Spleen (tissue), 11 donors: ENCODE data around the gene B3GALNT1. TPM values are rescaled to one million over a fixed set of nuclear protein-coding genes. Genes with fewer than 3 reads are reported as not detected.

Experiments
- DNase-seq: peaks from one replicate; pipeline ENCODE4 v3.0.0-alpha.2; 2020
- H3K27ac ChIP-seq, 8 donors: fragments of 200-600 bp; sonication (generic) in 7 of 8; 1 replicate in 4 of 8; 2 replicates in 4 of 8; pipeline versions ENCODE4 v1.5.0 to v1.8.0; 2016 to 2021; ENCODE audit warnings: inconsistent platforms in 4 of 8, mild to moderate bottlenecking in 4 of 8, moderate library complexity in 1 of 8
- H3K27me3 ChIP-seq, 7 donors: fragments of 200-600 bp; sonication (generic) in 6 of 7; replicated peaks in 1 of 7; 1 replicate in 4 of 7; 2 replicates in 3 of 7; pipeline versions ENCODE4 v1.5.0 to v1.8.0; 2016 to 2021; ENCODE audit warnings: inconsistent platforms in 3 of 7, mild to moderate bottlenecking in 1 of 7
- H3K36me3 ChIP-seq, 6 donors: fragments of 200-600 bp; sonication (generic) in 5 of 6; 1 replicate in 4 of 6; 2 replicates in 2 of 6; pipeline versions ENCODE4 v1.5.0 to v1.8.0; 2016 to 2021; ENCODE audit warnings: inconsistent platforms in 2 of 6
- H3K4me1 ChIP-seq, 6 donors: fragments of 200-600 bp; sonication (generic) in 5 of 6; 1 replicate in 3 of 6; 2 replicates in 3 of 6; pipeline versions ENCODE4 v1.5.0 to v1.8.0; 2016 to 2021; ENCODE audit warnings: inconsistent platforms in 3 of 6
- H3K4me3 ChIP-seq, 8 donors: fragments of 200-600 bp; sonication (generic) in 7 of 8; 1 replicate in 4 of 8; 2 replicates in 4 of 8; pipeline versions ENCODE4 v1.5.0 to v1.8.0; 2016 to 2021; ENCODE audit warnings: inconsistent platforms in 4 of 8, mild to moderate bottlenecking in 4 of 8, moderate library complexity in 2 of 8
- H3K9me3 ChIP-seq, 8 donors: fragments of 200-600 bp; sonication (generic) in 7 of 8; 1 replicate in 4 of 8; 2 replicates in 4 of 8; pipeline versions ENCODE4 v1.5.0 to v1.8.0; 2016 to 2021; ENCODE audit warnings: inconsistent platforms in 4 of 8
- POLR2A ChIP-seq, 3 donors: fragments of 450-650 bp; IDR thresholded peaks; one replicate each; pipeline ENCODE4 v1.5.1; 2017; ENCODE audit warnings: antibody characterized with exemption in 3 of 3, mild to moderate bottlenecking in 1 of 3
- POLR2AphosphoS5 ChIP-seq, 3 donors: sonication (generic); formaldehyde crosslinking; IDR thresholded peaks; one replicate each; pipeline ENCODE4 v1.5.1; 2017; ENCODE audit warnings: antibody characterized with exemption in 3 of 3
- WGBS, 5 donors: extraction: QIAGEN DNeasy Blood & Tissue Kit in 3 of 5; methylation state at CpG; one replicate each; pipeline versions ENCODE4 v1.1.5 to v1.1.7; 2013 to 2018; 5-methylcytosine and 5-hydroxymethylcytosine counted together
- intact Hi-C: fragments of 100-400 bp; cut with DNase I; formaldehyde crosslinking; loops from one replicate; pipeline ENCODE4 v1.15.0; 2023; ENCODE audit warnings: low total_unique reads
- polyA plus RNA-seq, 3 donors: library from polyadenylated mRNA; stranded (reverse); fragments of 200-250 nt; gene quantifications; one replicate each; pipeline ENCODE4 v1.2.1, GENCODE V29; 2013
- total RNA-seq, 7 donors: library from RNA; depleted of rRNA in 3 of 7; stranded (reverse); fragments of >200 nt in 3 of 7; fragmentation: NEBNext Ultra II Directional in 4 of 7; extraction: Animal tissue kit (Norgen Biotek cat#: 25700) in 4 of 7; gene quantifications; one replicate each; pipeline versions ENCODE4 v1.1.0 to v1.2.1, GENCODE V29; 2016 to 2021
- TF ChIP-seq, protein P1 (sequence below), 11 experiments: fragments of 200-600 bp in 7 of 11; fragments of 450-650 bp in 4 of 11; sonication (generic) in 4 of 11; IDR thresholded peaks in 8 of 11; conservative IDR thresholded peaks in 3 of 11; 1 replicate in 7 of 11; 2 replicates in 4 of 11; pipeline versions ENCODE4 v1.4.0 to v1.8.0; 2016 to 2021; ENCODE audit warnings: antibody characterized with exemption in 11 of 11, inconsistent platforms in 4 of 11, mild to moderate bottlenecking in 1 of 11
- donor health status: healthy with polysubstance abuse.
- donor health status: DM: no; HTN: no; CAD: no; lungs with moderate emphysema.
- donor health status: DM: no; HTN: no; CAD: no.
- donor health status: Bipolar disorder and iron deficiency.
- donor health status: healthy.
- donor health status: DM: no; HTN: no; CAD: no.
- donor health status: DM: yes; HTN: yes; CAD: no.

B3GALNT1 gene
- total and polyA plus RNA-seq, 10 donors, result 2.4 to 10.9 (median 8.2) TPM

DNA sequence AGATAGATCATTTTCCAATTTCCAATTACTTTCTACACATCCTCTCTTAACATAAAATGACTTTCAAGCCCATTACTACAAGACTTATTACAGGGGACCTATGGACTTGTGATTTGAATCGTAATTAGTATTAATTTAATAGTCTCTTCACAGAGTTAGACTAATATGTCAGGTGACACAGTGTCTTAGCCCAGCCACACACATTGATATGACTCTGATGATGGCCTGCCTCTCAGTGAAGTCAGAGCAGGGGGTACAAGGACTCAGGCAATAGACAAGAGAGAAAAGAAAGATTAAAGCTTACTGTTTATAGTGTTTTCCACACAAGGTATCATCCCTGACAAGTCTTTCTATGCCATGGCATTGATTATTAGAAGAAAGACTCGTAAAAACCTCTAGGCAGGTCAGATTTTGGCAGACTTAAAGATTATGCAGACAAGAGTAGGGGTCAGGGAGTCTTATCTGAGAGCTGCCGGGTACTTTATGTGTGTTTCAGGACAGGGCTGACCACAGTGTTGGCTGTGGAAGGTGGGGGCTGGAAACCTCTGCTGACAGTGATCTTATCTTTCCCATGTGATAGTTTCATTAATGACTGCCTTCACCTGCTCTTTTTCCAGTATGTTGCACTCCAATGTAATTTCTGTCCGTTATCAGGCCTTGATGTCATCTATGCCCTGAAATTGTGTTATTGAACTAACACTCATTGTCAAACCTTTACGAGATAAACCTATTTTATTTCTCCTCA, 50.1 kb downstream of the B3GALNT1 start:
- TF ChIP-seq POLR2AphosphoS5 (IDR thresholded peaks at IDR 0.05), result no peak
- TF ChIP-seq, protein P1, sequence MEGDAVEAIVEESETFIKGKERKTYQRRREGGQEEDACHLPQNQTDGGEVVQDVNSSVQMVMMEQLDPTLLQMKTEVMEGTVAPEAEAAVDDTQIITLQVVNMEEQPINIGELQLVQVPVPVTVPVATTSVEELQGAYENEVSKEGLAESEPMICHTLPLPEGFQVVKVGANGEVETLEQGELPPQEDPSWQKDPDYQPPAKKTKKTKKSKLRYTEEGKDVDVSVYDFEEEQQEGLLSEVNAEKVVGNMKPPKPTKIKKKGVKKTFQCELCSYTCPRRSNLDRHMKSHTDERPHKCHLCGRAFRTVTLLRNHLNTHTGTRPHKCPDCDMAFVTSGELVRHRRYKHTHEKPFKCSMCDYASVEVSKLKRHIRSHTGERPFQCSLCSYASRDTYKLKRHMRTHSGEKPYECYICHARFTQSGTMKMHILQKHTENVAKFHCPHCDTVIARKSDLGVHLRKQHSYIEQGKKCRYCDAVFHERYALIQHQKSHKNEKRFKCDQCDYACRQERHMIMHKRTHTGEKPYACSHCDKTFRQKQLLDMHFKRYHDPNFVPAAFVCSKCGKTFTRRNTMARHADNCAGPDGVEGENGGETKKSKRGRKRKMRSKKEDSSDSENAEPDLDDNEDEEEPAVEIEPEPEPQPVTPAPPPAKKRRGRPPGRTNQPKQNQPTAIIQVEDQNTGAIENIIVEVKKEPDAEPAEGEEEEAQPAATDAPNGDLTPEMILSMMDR (IDR thresholded peaks at IDR 0.05 in 8 of 11, conservative IDR thresholded peaks at IDR 0.05 in 3 of 11), result no peak
- no peak for TF ChIP-seq POLR2A (IDR thresholded peaks at IDR 0.05)
- Histone ChIP-seq H3K27ac (no peak overlapping the region), H3K9me3 (no peaks in the 10 kb centered on the region), H3K36me3 (no peaks in the 10 kb centered on the region), H3K27me3 (no peaks in the 10 kb centered on the region), H3K4me3 (no peak overlapping the region), H3K4me1 (no peaks in the 10 kb centered on the region)
- no peak for DNase-seq
- intact Hi-C loops, result no loop called here
- 80 to 88% (median 87%) methylated on average over 5 of the region's 5 CpGs for WGBS, 5 donors

DNA sequence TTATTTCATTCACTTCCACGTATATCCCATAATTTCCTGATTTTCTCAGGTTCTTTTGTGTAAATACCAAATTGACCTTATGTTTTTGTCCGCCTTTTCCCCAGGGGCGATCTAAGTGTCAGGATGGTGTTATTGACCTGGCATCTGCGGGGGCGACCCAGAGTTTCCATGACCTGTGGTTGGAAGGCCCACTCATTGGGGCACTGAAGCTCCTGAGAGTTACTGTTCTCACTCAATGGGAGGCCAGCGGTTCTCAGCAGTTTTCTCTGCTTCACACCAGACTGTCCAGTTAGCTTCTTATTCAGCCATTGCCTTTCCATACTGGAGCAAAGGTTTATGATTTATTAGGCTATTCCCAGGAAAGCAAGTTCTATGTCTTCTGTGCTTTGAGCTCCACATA, 53.3 kb downstream of the B3GALNT1 start:
- DNase-seq, result no peak
- 83 to 95% (median 92%) methylated on average over 6 of the region's 6 CpGs for WGBS, 5 donors
- Histone ChIP-seq H3K4me3 (no peak overlapping the region), H3K27me3 (no peaks in the 10 kb centered on the region), H3K9me3 (no peaks in the 10 kb centered on the region), H3K27ac (no peak overlapping the region), H3K36me3 (no peaks in the 10 kb centered on the region), H3K4me1 (no peaks in the 10 kb centered on the region)
- intact Hi-C loops, result no loop called here
- no peak for TF ChIP-seq POLR2AphosphoS5 (IDR thresholded peaks at IDR 0.05)
- TF ChIP-seq, protein P1 (IDR thresholded peaks at IDR 0.05 in 8 of 11, conservative IDR thresholded peaks at IDR 0.05 in 3 of 11), result no peak

DNA sequence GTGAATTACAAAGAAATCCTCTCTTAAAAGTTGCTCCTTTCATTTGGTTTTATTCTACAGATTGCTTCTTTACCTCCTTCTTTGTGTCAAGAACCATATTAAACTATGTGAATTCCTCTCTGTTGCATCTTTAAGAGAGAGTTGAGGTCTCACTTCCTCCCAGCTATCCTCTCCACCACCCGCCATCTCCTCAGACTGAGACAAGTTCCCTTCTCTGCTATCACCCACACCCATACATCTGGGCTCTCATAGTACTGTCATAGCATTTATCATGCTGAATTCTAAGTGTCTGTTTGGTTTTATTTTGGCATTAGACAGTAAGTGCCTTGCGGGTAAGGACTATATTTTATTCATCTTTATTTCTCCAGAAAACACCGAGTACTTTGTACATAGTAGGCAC, 54.2 kb downstream of the B3GALNT1 start:
- DNase-seq, result no peak
- no peaks in the 10 kb centered on the region for H3K4me1 ChIP-seq
- intact Hi-C loops, result no loop called here
- TF ChIP-seq POLR2AphosphoS5 (IDR thresholded peaks at IDR 0.05), result no peak
- TF ChIP-seq, protein P1 (IDR thresholded peaks at IDR 0.05 in 8 of 11, conservative IDR thresholded peaks at IDR 0.05 in 3 of 11), result no peak
- TF ChIP-seq POLR2A (IDR thresholded peaks at IDR 0.05), result no peak
- H3K27me3 ChIP-seq, result no peaks in the 10 kb centered on the region
- H3K36me3 ChIP-seq, result no peaks in the 10 kb centered on the region
- WGBS, 5 donors, result 67 to 84% (median 80%) methylated on average over 3 of the region's 3 CpGs
- no peak overlapping the region for H3K4me3 ChIP-seq
- no peaks in the 10 kb centered on the region for H3K9me3 ChIP-seq
- H3K27ac ChIP-seq, result no peak overlapping the region

DNA sequence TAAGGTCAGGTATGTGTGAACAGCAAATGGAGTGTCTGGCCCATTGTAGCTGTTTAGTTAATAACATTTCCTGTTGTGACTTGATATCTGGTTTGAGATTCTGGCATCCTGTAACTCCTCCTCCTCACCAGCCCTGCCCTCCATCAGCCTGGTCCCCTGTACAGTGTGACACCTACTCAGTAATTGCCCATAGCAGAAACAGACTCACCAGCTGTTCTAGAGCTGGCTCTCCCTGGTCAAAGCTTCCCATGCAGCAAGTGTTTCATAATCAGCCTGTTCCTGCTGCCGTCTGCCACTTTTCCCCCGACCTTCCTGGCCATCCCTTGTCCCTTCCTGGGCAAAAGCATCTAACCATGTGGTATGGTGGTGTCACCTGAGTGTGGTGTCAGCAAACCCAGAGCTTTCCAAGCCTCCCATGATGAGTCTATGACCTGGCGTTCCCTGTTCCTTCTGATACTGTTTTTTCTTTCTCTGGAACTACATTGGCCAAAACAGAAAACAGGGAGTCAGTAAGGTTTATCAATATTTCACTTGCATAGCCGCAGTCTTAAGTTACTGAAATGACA, 55.4 kb downstream of the B3GALNT1 start:
- Histone ChIP-seq H3K36me3 (no peaks in the 10 kb centered on the region), H3K4me3 (no peak overlapping the region), H3K4me1 (no peaks in the 10 kb centered on the region), H3K27ac (no peak overlapping the region), H3K27me3 (no peaks in the 10 kb centered on the region), H3K9me3 (no peaks in the 10 kb centered on the region)
- TF ChIP-seq, protein P1 (IDR thresholded peaks at IDR 0.05 in 8 of 11, conservative IDR thresholded peaks at IDR 0.05 in 3 of 11), result no peak
- TF ChIP-seq POLR2A (IDR thresholded peaks at IDR 0.05), result no peak
- TF ChIP-seq POLR2AphosphoS5 (IDR thresholded peaks at IDR 0.05), result no peak
- 64 to 85% (median 67%) methylated on average over 4 of the region's 4 CpGs for WGBS, 5 donors
- intact Hi-C loops, result no loop called here
- no peak for DNase-seq
